DMS79 (cell line): ENCODE measurements around the gene CR1L.
"Not testable (repeated sequence)": the region's sequence is repeated elsewhere in the genome, so short reads cannot be mapped to it uniquely, and the experiment has no call there.

Experiments used
- DNase-seq: peaks from one replicate; lab custom pipeline; 2025; lab: John Stamatoyannopoulos, UW

CR1L gene

DNA sequence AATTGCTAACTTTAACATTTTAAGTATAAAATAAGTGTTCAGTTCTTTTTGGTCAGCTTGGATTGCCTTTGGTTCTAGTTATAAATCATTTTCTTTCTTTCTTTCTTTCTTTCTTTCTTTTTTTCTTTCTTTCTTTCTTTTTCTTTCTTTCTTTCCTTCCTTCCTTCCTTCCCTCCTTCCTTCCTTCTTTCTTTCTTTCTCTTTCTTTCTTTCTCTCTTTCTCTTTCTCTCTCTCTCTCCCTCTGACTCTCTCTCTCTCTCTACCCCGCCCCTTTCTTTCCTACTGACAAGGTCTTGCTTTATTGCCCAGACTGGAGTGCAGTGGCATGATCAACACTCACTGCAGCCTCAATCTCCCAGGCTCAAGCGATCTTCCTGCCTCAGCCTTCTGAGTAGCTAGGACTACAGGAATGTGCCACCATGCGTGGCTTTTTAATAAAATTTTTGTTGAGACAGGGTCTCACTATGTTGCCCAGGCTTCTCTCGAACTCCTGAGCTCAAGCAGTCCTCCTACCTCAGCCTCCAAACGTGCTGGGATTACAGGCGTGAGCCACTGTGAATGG is 38.0 kb downstream of the CR1L start:
- not testable (repeated sequence) for DNase-seq

DNA sequence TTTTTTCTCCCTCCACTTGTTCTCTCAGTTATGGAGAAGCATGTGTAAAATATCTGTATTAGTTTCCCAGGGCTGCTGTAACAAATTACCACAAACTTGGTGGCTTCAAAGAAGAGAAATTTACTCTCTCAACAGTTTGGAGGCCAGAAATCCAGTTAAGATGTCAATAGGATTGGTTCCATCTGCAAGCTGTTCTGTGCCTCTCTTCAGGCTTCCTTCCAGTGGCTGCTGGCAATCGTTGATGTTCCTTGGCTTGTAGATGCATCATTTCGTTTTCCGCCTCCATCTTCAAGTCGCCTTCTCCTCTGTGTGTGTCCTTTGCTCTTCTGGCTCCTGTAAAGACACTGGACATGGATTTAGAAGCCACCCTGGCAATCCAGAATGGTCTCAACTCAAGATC is 45.6 kb downstream of the CR1L start:
- DNase-seq = not testable (repeated sequence)

DNA sequence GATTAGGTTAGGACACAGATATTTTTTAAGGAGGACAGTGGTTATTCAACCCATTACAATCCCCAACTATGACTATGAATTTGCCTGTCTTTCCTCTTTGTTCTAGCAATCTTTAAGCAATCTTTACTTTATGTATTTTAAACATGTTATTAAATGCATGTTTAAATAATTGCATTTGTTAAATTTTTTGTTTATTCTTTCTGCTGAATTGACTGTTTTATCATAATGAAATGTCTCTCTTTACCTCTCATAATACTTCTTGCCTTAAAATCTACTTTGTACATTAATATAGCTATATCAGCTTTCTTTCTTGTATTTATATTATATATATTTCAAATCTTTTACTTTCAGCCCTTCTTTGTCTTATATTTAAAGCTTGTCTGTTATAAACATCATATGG is 46.1 kb downstream of the CR1L start:
- no peak for DNase-seq

DNA sequence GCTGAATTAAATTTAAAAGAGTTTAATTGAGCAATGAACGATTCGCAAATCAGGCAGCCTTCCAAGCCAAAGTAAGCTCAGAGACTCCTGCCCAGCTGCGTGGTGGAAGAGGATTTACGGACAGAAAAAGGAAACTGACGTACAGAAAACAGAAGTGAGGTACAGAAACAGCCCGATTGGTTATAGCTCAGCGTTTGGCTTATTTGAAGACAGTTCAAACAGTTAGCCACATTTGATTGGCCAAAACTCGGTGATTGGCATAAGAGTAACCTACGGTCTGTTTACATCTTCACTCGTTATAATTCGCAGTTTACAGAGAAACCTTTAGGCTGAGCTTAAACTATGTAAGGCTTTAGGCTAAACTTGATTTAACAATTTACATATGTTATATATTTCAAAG is 46.9 kb downstream of the CR1L start:
- DNase-seq = no peak

DNA sequence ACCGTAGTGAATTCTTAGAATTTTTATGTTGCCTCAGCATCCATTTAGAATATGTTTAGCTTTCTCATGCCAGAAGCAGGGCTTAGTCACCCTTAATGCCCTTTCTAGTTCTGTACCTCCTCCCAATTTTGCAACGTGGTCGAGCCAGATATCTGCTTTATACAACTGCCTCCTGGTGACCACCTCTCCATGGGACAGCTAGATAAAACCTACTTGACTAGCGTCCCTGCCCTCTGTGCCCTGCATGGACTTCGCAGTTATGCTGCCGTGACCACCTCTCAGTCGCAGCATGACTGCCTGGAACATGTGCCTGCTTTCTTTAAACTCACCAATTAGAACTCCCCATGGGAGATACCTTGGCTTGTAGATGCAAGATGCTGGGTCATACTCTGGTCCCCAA is 47.4 kb downstream of the CR1L start:
- DNase-seq = not testable (repeated sequence)

GRCh38 chr1:207695891-207696290 is 51.0 kb downstream of the CR1L start:
- DNase-seq = no peak

- no peak for DNase-seq
Observed at GRCh38 chr1:207698822-207699483, 54.0 kb downstream of the CR1L start.

GRCh38 chr1:207702317-207702716 is 57.4 kb downstream of the CR1L start:
- no peak for DNase-seq

GRCh38 chr1:207703712-207704111 is 58.8 kb downstream of the CR1L start:
- DNase-seq = no peak

DNA sequence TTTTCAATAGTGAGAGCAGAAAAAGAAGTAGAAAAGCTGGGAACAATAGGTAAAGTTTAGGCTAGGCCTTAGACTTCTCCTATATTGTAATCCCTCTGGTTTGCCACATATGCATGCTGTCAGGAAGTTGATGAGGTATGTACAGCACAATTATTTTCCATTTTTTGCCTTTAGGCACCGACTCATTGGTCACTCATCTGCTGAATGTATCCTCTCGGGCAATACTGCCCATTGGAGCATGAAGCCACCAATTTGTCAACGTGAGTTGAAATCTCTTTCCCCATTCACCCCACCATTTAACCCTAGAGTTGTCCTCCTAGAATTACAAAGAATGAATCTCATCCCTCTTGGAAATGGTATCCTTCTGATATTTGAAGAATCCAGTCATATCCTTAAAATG is 63.1 kb downstream of the CR1L start:
- DNase-seq = not testable (repeated sequence)

GRCh38 chr1:207711285-207711684 is 66.4 kb downstream of the CR1L start:
- no peak for DNase-seq

DNA sequence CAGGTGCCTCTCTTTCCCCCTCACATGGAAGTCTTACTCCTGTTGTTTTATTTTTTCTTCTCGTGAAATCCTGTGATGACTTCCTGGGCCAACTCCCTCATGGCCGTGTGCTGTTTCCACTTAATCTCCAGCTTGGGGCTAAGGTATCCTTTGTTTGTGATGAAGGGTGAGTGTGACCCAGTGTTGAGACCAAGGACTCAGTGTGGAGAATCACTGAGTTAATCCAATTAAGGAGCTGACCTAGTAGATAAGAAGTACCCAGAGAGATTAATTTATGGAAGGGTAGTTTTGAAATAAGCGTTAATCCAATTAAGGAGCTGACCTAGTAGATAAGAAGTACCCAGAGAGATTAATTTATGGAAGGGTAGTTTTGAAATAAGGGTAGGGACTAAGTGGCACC is 67.8 kb downstream of the CR1L start:
- DNase-seq = not testable (repeated sequence)

GRCh38 chr1:207713529-207713928 is 68.6 kb downstream of the CR1L start:
- DNase-seq = no peak

- DNase-seq = no peak
Observed at GRCh38 chr1:207719234-207719633, 74.3 kb downstream of the CR1L start.

DNA sequence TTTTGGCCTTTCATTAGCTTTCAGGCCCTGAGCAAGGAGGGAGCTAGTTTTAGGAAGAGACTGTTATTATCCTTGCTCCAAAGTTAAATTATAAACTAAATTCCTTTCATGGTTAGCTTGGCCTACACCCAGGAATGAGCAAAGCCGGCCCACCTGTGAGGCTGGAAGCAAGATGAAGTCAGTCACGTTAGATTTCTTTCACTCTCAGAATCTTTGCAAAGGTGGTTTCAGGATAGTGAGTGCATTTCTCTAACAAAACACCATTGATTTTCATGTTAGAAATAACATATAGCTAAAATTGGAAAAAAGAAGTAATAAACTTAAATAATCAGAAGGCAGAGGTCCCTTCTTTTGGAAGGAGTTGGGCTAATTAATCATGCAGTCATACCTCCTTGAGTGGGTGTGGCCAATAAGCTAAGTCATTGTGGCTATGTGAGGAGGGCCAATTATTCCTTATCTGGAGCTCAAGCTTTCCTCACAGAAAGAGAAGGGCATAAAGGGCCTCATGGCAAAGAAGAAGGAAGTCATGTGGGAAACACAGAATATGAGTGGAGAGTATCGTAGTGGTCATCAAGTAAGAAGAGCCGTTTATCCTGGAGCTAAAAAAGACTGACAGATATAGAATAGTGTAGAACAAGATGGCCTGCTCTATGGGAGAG is 83.4 kb downstream of the CR1L start:
- DNase-seq = not testable (repeated sequence)

DNA sequence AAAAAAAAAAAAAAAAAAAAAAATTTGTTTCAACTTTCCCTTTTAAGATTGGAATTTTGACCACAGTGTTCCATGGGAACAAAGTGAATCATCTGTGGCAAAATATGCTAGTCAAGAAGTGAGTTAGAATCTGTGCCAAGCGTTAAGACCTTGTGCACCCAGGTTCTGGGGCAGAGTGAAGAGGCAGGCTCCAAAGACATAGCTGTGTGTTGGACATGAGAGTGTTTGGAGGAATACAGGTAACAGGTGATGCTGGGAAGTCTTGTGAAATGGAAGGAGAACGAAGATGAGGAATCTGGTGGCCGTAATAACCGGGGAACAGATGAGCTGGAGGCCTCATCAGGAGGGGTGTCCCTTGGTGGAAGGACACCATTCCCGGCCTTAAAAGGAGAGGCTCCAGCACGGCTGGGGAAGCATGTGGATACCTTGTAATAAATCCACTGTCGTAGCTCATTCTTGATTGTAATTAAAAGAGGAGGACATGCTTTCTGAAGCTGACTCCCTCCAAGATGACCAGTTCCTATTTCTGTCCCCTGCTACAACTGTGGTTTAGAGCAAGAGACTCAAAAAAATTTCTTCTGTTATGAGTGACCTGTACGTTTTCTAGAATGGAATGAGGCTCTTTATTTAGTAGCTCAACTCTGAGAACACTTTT is 92.7 kb downstream of the CR1L start:
- DNase-seq = not testable (repeated sequence)

DNA sequence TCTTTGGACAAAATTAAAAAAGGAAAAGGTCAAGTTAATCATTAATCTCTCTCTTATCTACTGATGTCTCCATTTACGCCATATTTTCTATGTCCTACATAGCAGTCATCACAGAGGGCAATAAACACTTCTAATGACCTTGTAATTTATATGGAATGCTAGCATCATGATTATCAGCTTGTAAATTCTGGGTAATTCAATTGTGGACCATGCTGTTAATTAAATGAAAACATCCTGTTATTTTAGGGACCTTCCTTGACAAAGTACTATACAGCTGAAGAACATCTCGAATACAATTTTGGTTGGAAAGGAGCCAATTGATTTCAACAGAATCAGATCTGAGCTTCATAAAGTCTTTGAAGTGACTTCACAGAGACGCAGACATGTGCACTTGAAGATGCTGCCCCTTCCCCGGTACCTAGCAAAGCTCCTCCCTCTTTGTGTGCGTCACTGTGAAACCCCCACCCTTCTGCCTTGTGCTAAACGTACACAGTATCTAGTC is 93.3 kb downstream of the CR1L start:
- DNase-seq = not testable (repeated sequence)

- no peak for DNase-seq
Observed at GRCh38 chr1:207740207-207740606, 95.3 kb downstream of the CR1L start.

DNA sequence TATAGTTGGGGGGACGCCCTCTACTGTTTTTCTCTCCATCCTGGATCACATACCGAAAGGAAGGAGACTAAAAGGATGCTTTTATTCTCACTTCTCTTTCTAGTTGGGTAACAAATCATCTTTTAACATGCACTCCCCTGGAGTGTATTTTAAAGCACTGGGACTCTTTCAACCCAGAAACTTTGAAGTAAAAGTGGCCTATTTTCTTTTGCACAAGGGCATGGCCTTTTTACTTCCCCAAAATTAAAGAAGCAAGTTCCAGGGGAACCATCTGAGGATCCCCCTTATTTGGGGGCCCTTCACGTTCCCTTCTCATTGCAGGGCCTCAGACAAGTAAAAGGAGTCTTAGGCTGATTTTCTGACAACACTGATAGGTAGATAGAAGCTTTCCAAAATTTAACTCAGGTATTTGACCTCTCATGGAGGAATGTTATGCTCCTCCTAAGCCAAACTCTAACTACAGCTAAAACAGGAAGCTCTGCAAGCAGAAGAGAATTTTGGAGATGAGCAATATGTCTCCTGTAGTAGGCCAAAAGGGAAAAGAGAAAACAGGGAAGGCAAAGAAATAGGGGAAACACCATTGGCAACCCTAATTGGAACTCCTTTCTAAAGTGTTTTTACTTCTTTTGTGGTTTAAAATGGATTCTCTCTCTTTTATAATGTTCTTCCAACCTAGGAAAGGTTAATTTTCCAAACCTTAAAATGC is 98.1 kb downstream of the CR1L start:
- DNase-seq = no peak

GRCh38 chr1:207744000-207744534 is 99.1 kb downstream of the CR1L start:
- DNase-seq = no peak

DNA sequence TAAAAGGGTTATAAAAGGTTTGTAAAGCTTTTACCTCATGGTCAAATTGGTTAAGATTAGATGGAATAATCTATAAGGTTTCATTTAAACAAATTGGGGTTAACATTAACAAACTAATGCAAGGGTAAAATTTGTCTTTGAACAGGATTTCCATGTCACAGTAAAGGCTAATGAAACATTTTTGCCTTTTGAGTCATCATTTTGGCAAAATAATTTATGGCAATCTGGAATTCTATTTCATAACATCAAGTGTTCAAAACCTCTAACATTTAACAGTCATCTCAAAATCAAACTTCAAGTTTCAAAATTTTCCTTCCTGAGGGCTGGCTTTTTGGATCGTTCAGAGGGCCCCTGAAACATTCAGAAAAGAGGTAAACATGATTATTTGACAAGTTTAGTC is 100.4 kb downstream of the CR1L start:
- DNase-seq = no peak
